Measurements from ENCODE around the gene IL17RE. TPM values are rescaled to one million over a fixed set of nuclear protein-coding genes. Genes with fewer than 3 reads are reported as not detected.

IL17RE gene
- total RNA-seq, 6 experiments from 2014 or later: 1.1 to 4.6 (median 2.2) TPM

- Histone ChIP-seq H3K27me3 (no peaks in the 10 kb centered on the region), H3K36me3 (no peaks in the 10 kb centered on the region), H3K4me3 (peak overlapping the region in 1 of 3 donors; percentile 73), H3K27ac (peak overlapping the region in 2 of 3 donors; percentile 75 to 87), H3K4me1 (peaks cover 0 to 76% (median 35%) of the 10 kb centered on the region in 4 donors), H3K9me3 (no peaks in the 10 kb centered on the region)
- peak; percentile 2 to 44 (median 40) for ATAC-seq
- 22% methylated on average over 1 of the region's 1 CpG for WGBS (ENCODE audit: insufficient coverage, low coverage, low lambda C conversion rate, missing lambda C conversion rate)
- DNase-seq: peak; percentile 56 to 89 (median 82)
- intact Hi-C loops (cut with DNase I): no loop called here
- TF ChIP-seq POLR2A (IDR thresholded peaks at IDR 0.05) (no peak), CTCF (IDR thresholded peaks at IDR 0.05) (no peak)
Observed at GRCh38 chr3:9914011-9914410, 11.4 kb downstream of the IL17RE start.

- ATAC-seq (peak in 1 of 4 donors; percentile 1), DNase-seq (no peak)
- TF ChIP-seq CTCF (IDR thresholded peaks at IDR 0.05): no peak
- TF ChIP-seq POLR2A (IDR thresholded peaks at IDR 0.05): no peak
- Histone ChIP-seq H3K4me3 (peak overlapping the region; percentile 51 to 73 (median 72)), H3K27me3 (no peaks in the 10 kb centered on the region), H3K4me1 (peaks cover 0 to 71% (median 31%) of the 10 kb centered on the region in 4 donors), H3K27ac (peak overlapping the region; percentile 70 to 87 (median 75)), H3K36me3 (no peaks in the 10 kb centered on the region), H3K9me3 (no peaks in the 10 kb centered on the region)
- intact Hi-C loops (cut with DNase I): no loop called here
- 10% methylated on average over 2 of the region's 15 CpGs for WGBS (ENCODE audit: insufficient coverage, low coverage, low lambda C conversion rate, missing lambda C conversion rate)
Observed at GRCh38 chr3:9914559-9915253, 12.1 kb downstream of the IL17RE start.

- intact Hi-C loops (cut with DNase I): no loop called here
Observed at GRCh38 chr3:9915254-9916141, 12.8 kb downstream of the IL17RE start.

More at GRCh38 chr3:9915254-9916141, 12.8 kb downstream of the IL17RE start:
- Histone ChIP-seq H3K36me3 (no peaks in the 10 kb centered on the region), H3K27ac (peak overlapping the region; percentile 70 to 87 (median 75)), H3K9me3 (no peaks in the 10 kb centered on the region), H3K27me3 (no peaks in the 10 kb centered on the region), H3K4me3 (peak overlapping the region; percentile 51 to 73 (median 72)), H3K4me1 (peaks cover 0 to 63% (median 27%) of the 10 kb centered on the region in 4 donors)
- 0% methylated on average over 2 of the region's 99 CpGs for WGBS (ENCODE audit: insufficient coverage, low coverage, low lambda C conversion rate, missing lambda C conversion rate)
- TF ChIP-seq POLR2A (IDR thresholded peaks at IDR 0.05) (peak; percentile 22), CTCF (IDR thresholded peaks at IDR 0.05) (peak in 3 of 4 donors; percentile 22 to 38 (median 27))
- ATAC-seq (peak; percentile 36 to 48 (median 40)), DNase-seq (peak; percentile 74 to 82 (median 76))

Measured in right lobe of liver (tissue), 6 donors.